HEK293T (cell line): ENCODE data around the gene ADM5.

Source experiments
- CTCF ChIA-PET: fragments of 350-600 bp; formaldehyde crosslinking; extraction: SDS; loops from one replicate; lab custom pipeline; 2021; ENCODE audit warnings: antibody characterized with exemption, inconsistent platforms; lab: Yijun Ruan, JAX
- POLR2A ChIA-PET: fragments of 350-600 bp; formaldehyde crosslinking; extraction: SDS; loops from one replicate; lab custom pipeline; 2020; ENCODE audit warnings: antibody characterized with exemption, inconsistent platforms; lab: Yijun Ruan, JAX
- DNase-seq: peaks from one replicate; pipeline ENCODE4 v3.0.0; 2012; ENCODE audit warnings: mixed read lengths; ENCODE audit errors: extremely low spot score
- ARNT ChIP-seq: fragments of 450-650 bp; IDR thresholded peaks from 2 replicates; pipeline ENCODE4 v1.6.1; 2017; ENCODE audit warnings: mild to moderate bottlenecking
- BHLHE40 ChIP-seq: fragments of 450-650 bp; IDR thresholded peaks from 2 replicates; pipeline ENCODE4 v1.6.1; 2016; ENCODE audit warnings: mild to moderate bottlenecking, moderate library complexity, borderline replicate concordance
- CTBP1 ChIP-seq: fragments of 450-650 bp; IDR thresholded peaks from 2 replicates; pipeline ENCODE4 v1.6.1; 2016; ENCODE audit warnings: borderline replicate concordance
- ELF4 ChIP-seq: fragments of 450-650 bp; IDR thresholded peaks from 2 replicates; pipeline ENCODE4 v1.6.1; 2017; ENCODE audit warnings: antibody characterized with exemption
- FOXA1 ChIP-seq: fragments of 450-650 bp; IDR thresholded peaks from 2 replicates; pipeline ENCODE4 v1.6.1; 2016; ENCODE audit warnings: mild to moderate bottlenecking
- FOXK2 ChIP-seq: fragments of 450-650 bp; IDR thresholded peaks from 2 replicates; pipeline ENCODE4 v1.6.1; 2016; ENCODE audit warnings: mild to moderate bottlenecking
- FOXM1 ChIP-seq: fragments of 450-650 bp; IDR thresholded peaks from 2 replicates; pipeline ENCODE4 v1.6.1; 2017; ENCODE audit warnings: mild to moderate bottlenecking, borderline replicate concordance
- HDGF ChIP-seq: fragments of 450-650 bp; IDR thresholded peaks from 2 replicates; pipeline ENCODE4 v1.6.1; 2017; ENCODE audit warnings: antibody characterized with exemption, borderline replicate concordance
- L3MBTL2 ChIP-seq: fragments of 450-650 bp; conservative IDR thresholded peaks from 2 replicates; pipeline ENCODE4 v1.6.1; 2016; ENCODE audit warnings: mild to moderate bottlenecking
- LEF1 ChIP-seq: fragments of 450-650 bp; IDR thresholded peaks from 2 replicates; pipeline ENCODE4 v1.6.1; 2017; ENCODE audit warnings: mild to moderate bottlenecking, borderline replicate concordance
- NFRKB ChIP-seq: fragments of 450-650 bp; IDR thresholded peaks from 2 replicates; pipeline ENCODE4 v1.6.1; 2016; ENCODE audit warnings: mild to moderate bottlenecking, moderate library complexity
- SP1 ChIP-seq: fragments of 450-650 bp; IDR thresholded peaks from 2 replicates; pipeline ENCODE4 v1.6.1; 2017
- SUZ12 ChIP-seq: fragments of 450-650 bp; IDR thresholded peaks from 2 replicates; pipeline ENCODE4 v1.6.1; 2016; ENCODE audit warnings: mild to moderate bottlenecking
- TARDBP ChIP-seq: fragments of 450-650 bp; IDR thresholded peaks from 2 replicates; pipeline ENCODE4 v1.6.1; 2016
- ZNF384 ChIP-seq: fragments of 450-650 bp; IDR thresholded peaks from 2 replicates; pipeline ENCODE4 v1.6.1; 2016
- TF ChIP-seq, protein P1 (sequence below): fragments of 450-650 bp; IDR thresholded peaks from 2 replicates; pipeline ENCODE4 v1.6.1; 2016

Gene ADM5

DNA sequence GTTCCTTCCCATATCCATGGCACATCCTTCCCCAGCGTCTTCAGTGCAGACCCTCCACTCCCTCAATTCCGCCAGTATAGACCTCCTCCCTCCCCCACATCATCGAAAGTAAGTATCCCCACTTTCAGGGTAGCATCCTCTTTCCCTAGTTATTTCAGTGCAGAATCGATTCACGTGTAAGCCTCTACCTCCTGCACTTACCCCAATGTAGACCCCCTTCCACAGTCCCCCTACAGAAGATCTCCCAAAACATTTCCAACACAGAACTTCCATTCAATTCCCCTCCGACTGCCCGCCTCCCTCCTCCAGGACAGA lies 24.4 kb upstream of the ADM5 start:
- ChIA-PET CTCF (interaction anchor here (1.0 to 1.5 kb wide), 4 partner anchors 11 to 95 kb away, joined by 3 to 5 read pairs (median 4); no protein-coding TSS in a partner anchor), POLR2A (interaction anchor here (0.7 to 5.2 kb wide), 9 partner anchors 10 to 605 kb away, joined by 3 to 57 read pairs (median 4); partner anchors contain the start of genes PRMT1, PRRG2, RRAS and SCAF1)
- DNase-seq, result no peak
- TF ChIP-seq CTBP1 (no peak), ELF4 (no peak), NFRKB (no peak), SP1 (no peak), TARDBP (no peak), ZNF384 (no peak), ARNT (no peak)

DNA sequence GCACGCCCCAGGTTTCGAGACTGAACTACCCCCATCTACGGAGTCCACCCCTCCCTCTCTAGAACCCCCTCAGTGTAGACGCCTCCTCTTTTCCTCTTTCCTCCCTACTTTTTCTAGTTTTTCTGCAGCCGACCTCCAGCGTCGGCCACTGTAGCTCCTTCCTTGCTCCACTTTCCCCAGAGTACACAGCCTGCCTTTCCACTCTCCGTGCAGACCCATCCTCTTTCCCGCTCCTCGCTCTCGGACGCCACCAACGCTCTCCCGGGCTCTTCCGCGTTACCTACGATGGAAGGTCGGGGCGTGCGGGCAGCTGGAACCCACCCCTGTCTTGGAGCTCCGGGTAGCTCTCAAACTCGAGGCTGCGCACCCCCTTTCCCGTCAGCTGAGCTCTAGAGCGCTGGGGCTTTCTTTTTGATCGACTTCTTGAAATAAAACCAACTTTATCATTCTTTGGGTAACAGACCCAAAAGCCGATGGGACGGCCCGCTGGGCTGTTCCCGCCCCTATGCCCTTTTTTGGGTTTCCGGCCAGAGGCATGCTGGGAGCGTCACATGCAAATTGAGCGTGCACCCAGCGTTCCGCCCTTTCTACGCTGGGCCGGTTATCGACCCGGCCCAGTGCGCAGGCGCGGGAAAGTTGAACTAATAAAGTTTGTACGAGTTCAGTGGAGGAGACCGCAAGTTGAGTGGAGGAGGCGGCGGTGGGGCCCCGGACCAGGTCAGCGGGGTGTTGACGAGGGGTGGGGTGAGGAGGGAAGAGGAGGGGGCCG lies 23.9 kb upstream of the ADM5 start, which contains the start of the genes BCL2L12 and IRF3:
Gene BCL2L12, plus strand, starts transcription at position 583 of the 769 bp plus-strand sequence. CDS start 760 bp downstream, outside the sequence.
Gene IRF3, minus strand, starts transcription at position 507 of the 769 bp plus-strand sequence. CDS start 1,019 bp downstream, outside the sequence.
- no peak for TF ChIP-seq CTBP1
- TF ChIP-seq L3MBTL2, result peak; percentile 16; the same call in 1 of the 2 replicates
- POLR2A ChIA-PET, result interaction anchor here (0.7 to 5.2 kb wide), 8 partner anchors 10 to 605 kb away, joined by 3 to 57 read pairs (median 4); partner anchors contain the start of genes PRMT1, RRAS and SCAF1
- CTCF ChIA-PET, result interaction anchor here (1.0 to 1.5 kb wide), 3 partner anchors 13 to 95 kb away, joined by 3 to 4 read pairs (median 4); no protein-coding TSS in a partner anchor
- peak; percentile 92 for DNase-seq

DNA sequence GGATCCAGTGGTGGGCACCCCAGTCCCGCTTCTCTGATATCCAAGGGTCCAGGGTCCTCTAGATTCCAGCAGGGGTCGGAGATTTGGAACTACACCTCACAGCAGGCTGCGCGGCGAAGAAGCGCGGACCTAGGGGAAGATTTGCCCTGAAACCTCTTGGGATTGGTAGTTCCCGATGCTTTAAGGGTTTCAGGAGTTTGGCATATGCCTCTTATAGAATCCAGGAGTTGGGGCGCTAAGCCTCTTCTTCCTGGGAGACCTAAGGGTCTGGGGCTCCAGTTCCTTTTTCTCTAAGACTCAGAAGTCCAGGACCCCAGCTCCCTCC lies 23.3 kb upstream of the ADM5 start:
- no peak for DNase-seq
- CTCF ChIA-PET, result interaction anchor here (1.2 kb wide), 1 partner anchor 13 kb away, joined by 3 read pairs; no protein-coding TSS in a partner anchor
- POLR2A ChIA-PET, result interaction anchor here (0.9 to 5.2 kb wide), 6 partner anchors 11 to 85 kb away, joined by 3 to 57 read pairs (median 16); partner anchors contain the start of genes PRMT1, PRRG2, RRAS and SCAF1
- no peak for TF ChIP-seq LEF1
- no peak for TF ChIP-seq L3MBTL2
- no peak for TF ChIP-seq ZNF384
- TF ChIP-seq BHLHE40, result no peak
- no peak for TF ChIP-seq FOXK2
- no peak for TF ChIP-seq FOXM1
- TF ChIP-seq SP1, result no peak
- TF ChIP-seq FOXA1, result no peak
- no peak for TF ChIP-seq SUZ12
- no peak for TF ChIP-seq HDGF
- TF ChIP-seq ELF4, result no peak
- TF ChIP-seq TARDBP, result no peak
- TF ChIP-seq, protein P1, sequence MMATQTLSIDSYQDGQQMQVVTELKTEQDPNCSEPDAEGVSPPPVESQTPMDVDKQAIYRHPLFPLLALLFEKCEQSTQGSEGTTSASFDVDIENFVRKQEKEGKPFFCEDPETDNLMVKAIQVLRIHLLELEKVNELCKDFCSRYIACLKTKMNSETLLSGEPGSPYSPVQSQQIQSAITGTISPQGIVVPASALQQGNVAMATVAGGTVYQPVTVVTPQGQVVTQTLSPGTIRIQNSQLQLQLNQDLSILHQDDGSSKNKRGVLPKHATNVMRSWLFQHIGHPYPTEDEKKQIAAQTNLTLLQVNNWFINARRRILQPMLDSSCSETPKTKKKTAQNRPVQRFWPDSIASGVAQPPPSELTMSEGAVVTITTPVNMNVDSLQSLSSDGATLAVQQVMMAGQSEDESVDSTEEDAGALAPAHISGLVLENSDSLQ, result no peak
- TF ChIP-seq NFRKB, result no peak
- no peak for TF ChIP-seq CTBP1
- no peak for TF ChIP-seq ARNT

DNA sequence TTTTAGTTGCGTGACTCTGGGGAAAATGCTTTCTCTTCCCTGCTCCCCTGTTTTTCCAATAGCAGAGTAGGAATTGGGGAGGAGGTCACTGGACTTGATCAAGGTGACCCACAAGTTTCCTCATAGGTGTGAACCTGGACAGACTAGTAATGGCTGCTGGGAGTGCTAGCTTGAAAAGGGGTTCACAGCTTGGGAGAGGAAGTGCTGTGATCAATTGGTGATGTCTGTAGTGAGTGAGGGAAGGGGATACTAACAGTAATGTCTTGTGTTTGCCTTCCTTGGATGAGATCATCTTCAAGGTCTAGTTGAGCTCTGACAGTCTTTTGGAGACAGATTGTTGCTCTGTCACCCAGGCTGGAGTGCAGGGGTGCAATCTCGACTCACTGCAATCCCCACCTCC lies 21.9 kb upstream of the ADM5 start:
- ChIA-PET CTCF (interaction anchor here (0.9 kb wide), 1 partner anchor 21 kb away, joined by 3 read pairs; no protein-coding TSS in a partner anchor), POLR2A (interaction anchor here (1.1 to 4.8 kb wide), 3 partner anchors 9 to 26 kb away, joined by 3 to 44 read pairs (median 25); partner anchors contain the start of genes PRMT1, RRAS and SCAF1)
- DNase-seq, result no peak
- TF ChIP-seq HDGF (no peak), L3MBTL2 (no peak), ZNF384 (no peak), ARNT (no peak), CTBP1 (no peak), FOXA1 (no peak), FOXK2 (no peak), SUZ12 (no peak)
- TF ChIP-seq, protein P1, result no peak

DNA sequence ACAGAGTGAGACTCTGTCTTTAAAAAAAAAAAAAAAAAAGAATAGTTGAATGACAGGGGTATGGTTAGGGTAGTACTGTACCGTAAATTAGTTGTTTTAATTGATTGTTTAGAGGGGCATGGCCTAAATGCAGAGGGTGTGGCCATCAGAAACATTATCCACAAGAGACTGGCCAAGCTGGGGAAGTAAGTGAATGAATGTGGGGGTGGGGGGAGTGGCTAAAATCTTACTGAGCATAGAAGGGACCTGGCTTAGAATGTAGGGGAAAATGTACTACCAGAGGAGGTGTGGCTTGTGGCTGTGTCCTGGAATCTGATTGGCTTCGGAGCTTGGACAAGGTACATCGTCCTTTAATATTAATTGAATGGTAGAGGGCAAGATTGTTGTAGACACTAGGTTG lies 19.9 kb upstream of the ADM5 start:
- TF ChIP-seq SP1 (no peak), FOXA1 (no peak), HDGF (no peak), SUZ12 (no peak), ZNF384 (no peak), ELF4 (no peak), TARDBP (no peak), ARNT (no peak), CTBP1 (no peak), L3MBTL2 (no peak), BHLHE40 (no peak)
- TF ChIP-seq, protein P1, result no peak
- ChIA-PET POLR2A (interaction anchor here (3.8 kb wide), 1 partner anchor 28 kb away, joined by 25 read pairs; the partner anchor contains the start of genes RRAS and SCAF1), CTCF (interaction anchor here (0.5 kb wide), 1 partner anchor 146 kb away, joined by 9 read pairs; no protein-coding TSS in a partner anchor)
- DNase-seq, result no peak
